ENCODE data around the gene ITGAX. TPM values are rescaled to one million over a fixed set of nuclear protein-coding genes. Genes with fewer than 3 reads are reported as not detected.

Gene ITGAX
- total and polyA plus RNA-seq, 2 of the 8 experiments (the other 6 are each of a cell fraction or from before 2014, with no cell fraction given): 0.30 TPM; not detected in 1

GRCh38 chr16:31344712-31345111 lies 10.3 kb upstream of the ITGAX start:
- no peak for FAIRE-seq
- no peak for TF ChIP-seq JUND (IDR thresholded peaks at IDR 0.05; ENCODE audit: low read length)
- TF ChIP-seq GTF2F1 (IDR thresholded peaks at IDR 0.05; ENCODE audit: borderline replicate concordance, low read depth, low read length): no peak
- no peak for TF ChIP-seq HDAC6 (IDR thresholded peaks at IDR 0.05; ENCODE audit: low read depth, low read length)
- TF ChIP-seq, protein P1, sequence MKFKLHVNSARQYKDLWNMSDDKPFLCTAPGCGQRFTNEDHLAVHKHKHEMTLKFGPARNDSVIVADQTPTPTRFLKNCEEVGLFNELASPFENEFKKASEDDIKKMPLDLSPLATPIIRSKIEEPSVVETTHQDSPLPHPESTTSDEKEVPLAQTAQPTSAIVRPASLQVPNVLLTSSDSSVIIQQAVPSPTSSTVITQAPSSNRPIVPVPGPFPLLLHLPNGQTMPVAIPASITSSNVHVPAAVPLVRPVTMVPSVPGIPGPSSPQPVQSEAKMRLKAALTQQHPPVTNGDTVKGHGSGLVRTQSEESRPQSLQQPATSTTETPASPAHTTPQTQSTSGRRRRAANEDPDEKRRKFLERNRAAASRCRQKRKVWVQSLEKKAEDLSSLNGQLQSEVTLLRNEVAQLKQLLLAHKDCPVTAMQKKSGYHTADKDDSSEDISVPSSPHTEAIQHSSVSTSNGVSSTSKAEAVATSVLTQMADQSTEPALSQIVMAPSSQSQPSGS (IDR thresholded peaks at IDR 0.05; ENCODE audit: low read length): no peak
- no peak for TF ChIP-seq TCF12 (IDR thresholded peaks at IDR 0.05; ENCODE audit: low read depth, low read length)
- TF ChIP-seq NRF1 (IDR thresholded peaks at IDR 0.05; ENCODE audit: low read depth, low read length): no peak
- no peak for TF ChIP-seq ASH2L (IDR thresholded peaks at IDR 0.05; ENCODE audit: low read length)
- TF ChIP-seq BCL11A (IDR thresholded peaks at IDR 0.05; ENCODE audit: low read depth in 2 of 2, low read length in 2 of 2): no peak
- TF ChIP-seq CHD2 (IDR thresholded peaks at IDR 0.05; ENCODE audit: low read length): no peak
- no peak for TF ChIP-seq SIN3A (conservative IDR thresholded peaks at IDR 0.05 in 1 of 2, IDR thresholded peaks at IDR 0.05 in 1 of 2; ENCODE audit: low read depth in 1 of 2, low read length in 2 of 2)
- TF ChIP-seq TBP (IDR thresholded peaks at IDR 0.05; ENCODE audit: low read depth, low read length): no peak
- TF ChIP-seq BACH1 (IDR thresholded peaks at IDR 0.05; ENCODE audit: low read length): no peak
- no peak for TF ChIP-seq MAFK (IDR thresholded peaks at IDR 0.05; ENCODE audit: low read depth, low read length)
- TF ChIP-seq CEBPB (IDR thresholded peaks at IDR 0.05; ENCODE audit: low read depth, low read length): no peak

More at GRCh38 chr16:31344712-31345111, 10.3 kb upstream of the ITGAX start:
- Histone ChIP-seq H3K23me2 (ENCODE audit: low read depth, low read length) (peaks cover 1% of the 10 kb centered on the region; the same call in 1 of the 2 replicates), H3K4me2 (ENCODE audit: insufficient read depth in 1 of 2, low read depth in 2 of 2, low read length in 2 of 2) (no peak overlapping the region), H4K91ac (replicated peaks; ENCODE audit: insufficient read length, low read length) (no peak overlapping the region), H4K5ac (ENCODE audit: insufficient read length, low read depth, low read length) (no peak overlapping the region), H2AK5ac (ENCODE audit: low read depth, low read length) (no peak overlapping the region), H3K27ac (ENCODE audit: low read depth, low read length) (no peak overlapping the region), H3K27me3 (replicated peaks in 1 of 4; ENCODE audit: control insufficient read depth in 3 of 4, extremely low read depth in 1 of 4, insufficient read depth in 3 of 4, low read length in 3 of 4) (no peaks in the 10 kb centered on the region), H3K23ac (ENCODE audit: insufficient read length) (no peak overlapping the region), H2BK20ac (ENCODE audit: low read length) (no peak overlapping the region), H2BK120ac (replicated peaks; ENCODE audit: low read depth, low read length) (no peak overlapping the region), H3K79me2 (ENCODE audit: control insufficient read depth in 1 of 2, insufficient read depth in 2 of 2, low read length in 2 of 2) (no peaks in the 10 kb centered on the region), H3K79me1 (ENCODE audit: low read depth, low read length) (no peaks in the 10 kb centered on the region), H3K4ac (replicated peaks; ENCODE audit: insufficient read length, low read depth, low read length) (no peak overlapping the region), H3K18ac (ENCODE audit: extremely low read depth, low read length) (no peak overlapping the region), H2BK5ac (ENCODE audit: low read depth, low read length) (no peak overlapping the region), H4K8ac (ENCODE audit: extremely low read depth, insufficient read depth, low read length) (no peak overlapping the region), H3K36me3 (ENCODE audit: control insufficient read depth in 2 of 4, insufficient read depth in 4 of 4, low read length in 3 of 4) (no peaks in the 10 kb centered on the region), H3K4me3 (ENCODE audit: extremely low read depth in 1 of 4, insufficient read depth in 2 of 4, low read depth in 3 of 4, low read length in 4 of 4) (no peak overlapping the region), H3K9me3 (ENCODE audit: insufficient read depth in 2 of 2, low read depth in 1 of 2, low read length in 1 of 2) (no peaks in the 10 kb centered on the region), H2BK12ac (ENCODE audit: low read depth, low read length) (no peak overlapping the region), H4K20me1 (replicated peaks in 1 of 2; ENCODE audit: control insufficient read depth in 1 of 2, insufficient read depth in 2 of 2, low read length in 2 of 2) (no peaks in the 10 kb centered on the region), H2BK15ac (ENCODE audit: low read length) (no peak overlapping the region), H3K14ac (ENCODE audit: insufficient read length) (no peak overlapping the region), H2AFZ (ENCODE audit: low read length) (no peak overlapping the region), H3K56ac (replicated peaks; ENCODE audit: insufficient read length, low read depth, low read length) (no peak overlapping the region), H3K4me1 (replicated peaks in 1 of 4; ENCODE audit: control insufficient read depth in 3 of 4, insufficient read depth in 4 of 4, low read length in 3 of 4) (no peaks in the 10 kb centered on the region), H3K9ac (replicated peaks in 1 of 4; ENCODE audit: extremely low read depth in 1 of 4, low read depth in 3 of 4, low read length in 3 of 4) (no peak overlapping the region)
- CTCF ChIA-PET (ENCODE audit: partially characterized antibody): interaction anchor here (0.9 to 1.2 kb wide), 4 partner anchors 11 to 128 kb away, joined by 3 to 4 read pairs (median 3); partner anchors contain the start of gene PYDC1
- POLR2A ChIA-PET (ENCODE audit: partially characterized antibody): interaction anchor here (0.6 to 0.7 kb wide), 2 partner anchors 12 to 158 kb away, joined by 3 read pairs; no protein-coding TSS in a partner anchor
- 87% methylated on average over 9 of the region's 9 CpGs; no CpG with 5 or more reads in 1 of the 2 experiments for WGBS, 2 experiments (ENCODE audit: extremely low coverage in 1 of 2, insufficient coverage in 1 of 2, insufficient read length in 1 of 2, insufficient replicate concordance in 2 of 2, low coverage in 1 of 2, low lambda C conversion rate in 2 of 2, missing lambda C conversion rate in 1 of 2)
- no peak for DNase-seq (ENCODE audit: low read depth in 1 of 2, low spot score in 2 of 2)

All from H1 (cell line).